Suprapubic skin (tissue), 4 donors: ENCODE results near the gene HRK.

Experiments used
- POLR2A ChIP-seq, 2 donors: fragments of 450-650 bp; IDR thresholded peaks; one replicate each; pipeline ENCODE4 v1.6.1; 2017; ENCODE audit warnings: antibody characterized with exemption in 2 of 2, mild to moderate bottlenecking in 2 of 2, moderate library complexity in 2 of 2
- POLR2AphosphoS5 ChIP-seq, 3 donors: sonication (generic); formaldehyde crosslinking; IDR thresholded peaks; one replicate each; pipeline ENCODE4 v1.6.1; 2017; ENCODE audit warnings: antibody characterized with exemption in 3 of 3
- TF ChIP-seq, protein P1 (sequence below), 2 donors: fragments of 200-600 bp in 1 of 2; fragments of 450-650 bp in 1 of 2; sonication (generic) in 1 of 2; IDR thresholded peaks; one replicate each; pipeline ENCODE4 v1.5.1; 2016 to 2019; ENCODE audit warnings: antibody characterized with exemption in 2 of 2, mild to moderate bottlenecking in 1 of 2, moderate library complexity in 1 of 2

DNA sequence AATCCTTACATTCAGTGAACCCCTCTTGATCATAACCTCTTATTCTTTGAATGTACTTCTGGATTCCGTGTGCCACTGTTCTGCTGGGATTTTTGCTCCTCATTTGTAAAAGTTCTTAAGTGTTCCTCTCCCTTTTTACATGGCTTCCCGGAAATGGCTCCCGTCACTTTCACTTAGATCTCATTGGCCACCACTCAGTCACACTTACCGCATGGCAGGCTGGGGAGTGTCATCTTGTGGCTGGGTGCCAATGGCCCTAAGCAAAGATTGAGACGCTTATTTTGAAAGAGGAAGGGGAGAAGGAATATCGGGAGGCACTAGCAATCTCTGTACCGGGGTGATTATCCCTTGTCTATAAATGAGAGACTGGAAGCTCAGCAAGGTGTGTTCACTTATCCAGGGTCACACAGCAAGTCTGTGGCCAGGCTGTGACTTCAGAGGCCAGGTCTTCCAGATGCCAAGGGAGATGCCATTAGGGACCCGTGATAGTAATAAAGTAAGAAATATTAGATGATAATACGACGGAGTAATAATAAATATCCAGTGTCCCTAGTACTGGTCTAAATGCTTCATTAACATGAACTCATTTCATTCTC is 74.3 kb downstream of the HRK start:
- TF ChIP-seq, protein P1, sequence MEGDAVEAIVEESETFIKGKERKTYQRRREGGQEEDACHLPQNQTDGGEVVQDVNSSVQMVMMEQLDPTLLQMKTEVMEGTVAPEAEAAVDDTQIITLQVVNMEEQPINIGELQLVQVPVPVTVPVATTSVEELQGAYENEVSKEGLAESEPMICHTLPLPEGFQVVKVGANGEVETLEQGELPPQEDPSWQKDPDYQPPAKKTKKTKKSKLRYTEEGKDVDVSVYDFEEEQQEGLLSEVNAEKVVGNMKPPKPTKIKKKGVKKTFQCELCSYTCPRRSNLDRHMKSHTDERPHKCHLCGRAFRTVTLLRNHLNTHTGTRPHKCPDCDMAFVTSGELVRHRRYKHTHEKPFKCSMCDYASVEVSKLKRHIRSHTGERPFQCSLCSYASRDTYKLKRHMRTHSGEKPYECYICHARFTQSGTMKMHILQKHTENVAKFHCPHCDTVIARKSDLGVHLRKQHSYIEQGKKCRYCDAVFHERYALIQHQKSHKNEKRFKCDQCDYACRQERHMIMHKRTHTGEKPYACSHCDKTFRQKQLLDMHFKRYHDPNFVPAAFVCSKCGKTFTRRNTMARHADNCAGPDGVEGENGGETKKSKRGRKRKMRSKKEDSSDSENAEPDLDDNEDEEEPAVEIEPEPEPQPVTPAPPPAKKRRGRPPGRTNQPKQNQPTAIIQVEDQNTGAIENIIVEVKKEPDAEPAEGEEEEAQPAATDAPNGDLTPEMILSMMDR (IDR thresholded peaks at IDR 0.05): no peak
- TF ChIP-seq POLR2A (IDR thresholded peaks at IDR 0.05): no peak
- no peak for TF ChIP-seq POLR2AphosphoS5 (IDR thresholded peaks at IDR 0.05)
